Naive thymus-derived CD4-positive, alpha-beta T cell (primary cell): ENCODE measurements around the gene LARGE2. TPM values are rescaled to one million over a fixed set of nuclear protein-coding genes. Genes with fewer than 3 reads are reported as not detected.

Experiments used
- ATAC-seq: fragments of 150-1000 bp; cut with Tn5 transposase; 2 replicates; pipeline ENCODE4 v1.10.0; 2021; ENCODE audit warnings: mild to moderate bottlenecking, moderate library complexity
- CTCF ChIA-PET: fragments of 350-600 bp; sonication (Branson Sonifier 250); formaldehyde crosslinking; loops from one replicate; lab custom pipeline; 2021; ENCODE audit warnings: antibody characterized with exemption; lab: Charles Lee
- POLR2A ChIA-PET: fragments of 350-600 bp; sonication (Branson Sonifier 250); formaldehyde crosslinking; loops from one replicate; lab custom pipeline; 2021; ENCODE audit warnings: antibody characterized with exemption, inconsistent platforms; lab: Charles Lee
- DNase-seq, 9 donors: peaks; one replicate each; pipeline versions ENCODE4 v3.0.0 to v3.0.0-alpha.2; 2020 to 2022; ENCODE audit warnings: mixed read lengths in 1 of 9
- H3K27ac ChIP-seq: one replicate; pipeline ENCODE4 v1.7.0; 2013; ENCODE audit warnings: mild to moderate bottlenecking, low read depth, low read length, moderate library complexity
- H3K27me3 ChIP-seq, 2 donors: one replicate each; pipeline ENCODE4 v1.7.0; 2013; ENCODE audit warnings: low read length in 2 of 2, mild to moderate bottlenecking in 2 of 2, moderate library complexity in 2 of 2; ENCODE audit not compliant: control insufficient read depth in 2 of 2, insufficient read depth in 2 of 2
- H3K36me3 ChIP-seq, 3 experiments: 1 replicate in 2 of 3; 2 replicates in 1 of 3; pipeline ENCODE4 v1.7.0; 2013; ENCODE audit warnings: low read length in 3 of 3, mild to moderate bottlenecking in 3 of 3, moderate library complexity in 1 of 3; ENCODE audit not compliant: insufficient read depth in 3 of 3, control insufficient read depth in 2 of 3
- H3K4me1 ChIP-seq, 2 donors: one replicate each; pipeline ENCODE4 v1.7.0; 2013; ENCODE audit warnings: low read length in 2 of 2, mild to moderate bottlenecking in 2 of 2, moderate library complexity in 1 of 2; ENCODE audit not compliant: control insufficient read depth in 2 of 2, insufficient read depth in 2 of 2
- H3K4me3 ChIP-seq: 2 replicates; pipeline ENCODE4 v1.7.0; 2013; ENCODE audit warnings: mild to moderate bottlenecking, low read length
- H3K9me3 ChIP-seq, 3 experiments: 1 replicate in 2 of 3; 2 replicates in 1 of 3; pipeline ENCODE4 v1.7.0; 2013; ENCODE audit warnings: low read length in 3 of 3; ENCODE audit not compliant: control insufficient read depth in 2 of 3
- H3K27ac Mint-ChIP-seq, 9 donors: one replicate each; pipeline ENCODE4 v1.8.0; 2020 to 2022; ENCODE audit warnings: mixed read lengths in 9 of 9, mild to moderate bottlenecking in 8 of 9, moderate library complexity in 5 of 9, inconsistent platforms in 2 of 9
- H3K27me3 Mint-ChIP-seq, 5 donors: one replicate each; pipeline ENCODE4 v1.8.0; 2021 to 2022; ENCODE audit warnings: mixed read lengths in 5 of 5, mild to moderate bottlenecking in 1 of 5
- H3K36me3 Mint-ChIP-seq, 5 donors: one replicate each; pipeline ENCODE4 v1.8.0; 2020 to 2022; ENCODE audit warnings: mixed read lengths in 5 of 5, mild to moderate bottlenecking in 3 of 5, inconsistent platforms in 1 of 5
- H3K4me1 Mint-ChIP-seq, 7 donors: one replicate each; pipeline ENCODE4 v1.8.0; 2020 to 2022; ENCODE audit warnings: mixed read lengths in 7 of 7, mild to moderate bottlenecking in 3 of 7, inconsistent platforms in 1 of 7
- H3K4me3 Mint-ChIP-seq, 10 donors: one replicate each; pipeline ENCODE4 v1.8.0; 2020 to 2022; ENCODE audit warnings: mild to moderate bottlenecking in 10 of 10, mixed read lengths in 10 of 10, moderate library complexity in 6 of 10, inconsistent platforms in 2 of 10
- H3K9me3 Mint-ChIP-seq, 11 donors: one replicate each; pipeline ENCODE4 v1.8.0; 2020 to 2022; ENCODE audit warnings: mixed read lengths in 11 of 11, mild to moderate bottlenecking in 4 of 11, inconsistent platforms in 1 of 11, moderate library complexity in 1 of 11
- intact Hi-C, 2 donors: fragments of 100-400 bp; cut with micrococcal nuclease; formaldehyde crosslinking; loops; one replicate each; pipeline ENCODE4 v1.15.1; 2023
- polyA plus RNA-seq, 2 donors: library from polyadenylated mRNA; unstranded; fragments of 300-500 nt; fragmentation: Illumina TruSeq; gene quantifications; one replicate each; pipeline ENCODE4 v1.2.3, GENCODE V29; 2021
- total RNA-seq, 6 experiments: library from RNA in 5 of 6; stranded (reverse) in 5 of 6; gene quantifications; 1 replicate in 5 of 6; 2 replicates in 1 of 6; pipeline ENCODE4 v1.2.3 and lab custom pipeline; 2021 to 2026

The LARGE2 gene
- total and polyA plus RNA-seq, 7 experiments from 2014 or later = 0.24 to 4.8 (median 1.6) TPM; not detected in 1

DNA sequence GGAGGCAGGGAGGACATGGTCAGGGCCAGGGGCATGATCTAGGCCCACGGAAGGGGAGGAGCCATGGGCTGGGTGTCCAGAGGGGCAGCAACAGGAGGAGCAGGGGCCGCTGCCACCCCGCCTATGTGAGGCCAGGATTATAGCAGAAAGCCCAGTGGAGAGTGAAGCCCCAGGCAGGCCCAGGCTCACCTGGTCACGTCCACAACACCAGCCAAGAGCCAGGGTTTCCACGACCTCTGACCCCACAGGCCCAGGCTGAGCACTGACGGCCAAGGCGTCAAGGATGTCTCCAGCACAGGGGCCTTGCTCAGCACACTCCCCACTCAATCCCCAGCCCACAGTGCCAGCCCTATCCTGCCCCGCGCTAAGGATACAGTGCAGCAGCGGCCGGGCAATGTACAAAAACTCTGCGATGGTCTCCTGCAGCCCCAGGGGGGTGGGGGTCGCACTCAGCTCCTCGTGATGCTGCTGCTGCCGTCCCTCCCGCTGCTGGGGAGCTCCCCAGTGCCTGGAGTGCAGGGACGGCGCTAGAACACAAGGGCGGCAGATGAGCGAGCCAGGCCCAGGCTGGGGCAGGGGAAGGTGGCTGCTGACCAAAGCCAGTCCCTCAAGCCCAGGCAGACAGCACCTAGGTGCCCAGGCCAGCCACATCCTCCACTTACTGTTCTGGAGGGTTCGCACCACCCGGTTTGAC lies 8.4 kb upstream of the LARGE2 start:
- H3K36me3 ChIP-seq = peaks cover 5 to 61% (median 9%) of the 10 kb centered on the region in 3 experiments
- no peaks in the 10 kb centered on the region for H3K27me3 Mint-ChIP-seq
- intact Hi-C loops = no loop called here
- H3K27ac ChIP-seq = no peak overlapping the region
- H3K36me3 Mint-ChIP-seq = peaks cover 0 to 11% (median 5%) of the 10 kb centered on the region in 5 donors
- H3K4me3 ChIP-seq = no peak overlapping the region
- H3K9me3 Mint-ChIP-seq = peaks cover 0 to 3% (median 0%) of the 10 kb centered on the region in 11 donors
- peaks cover 20 to 27% of the 10 kb centered on the region in 2 donors for H3K4me1 ChIP-seq
- no peaks in the 10 kb centered on the region for H3K9me3 ChIP-seq
- no peaks in the 10 kb centered on the region for H3K27me3 ChIP-seq
- POLR2A ChIA-PET = no interaction called here
- peak overlapping the region in 1 of 9 donors; percentile 38 for H3K27ac Mint-ChIP-seq
- ATAC-seq = no peak
- H3K4me3 Mint-ChIP-seq = peak overlapping the region in 2 of 10 donors; percentile 14 to 30
- CTCF ChIA-PET = no interaction called here
- no peak for DNase-seq
- peaks cover 19 to 45% (median 26%) of the 10 kb centered on the region in 7 donors for H3K4me1 Mint-ChIP-seq

- peaks cover 24 to 36% of the 10 kb centered on the region in 2 donors for H3K4me1 ChIP-seq
- no peak overlapping the region for H3K27ac ChIP-seq
- H3K27me3 Mint-ChIP-seq = no peaks in the 10 kb centered on the region
- peaks cover 28 to 59% (median 39%) of the 10 kb centered on the region in 7 donors for H3K4me1 Mint-ChIP-seq
- no peak overlapping the region for H3K4me3 ChIP-seq
- no peaks in the 10 kb centered on the region for H3K9me3 ChIP-seq
- no peak for ATAC-seq
- H3K36me3 ChIP-seq = peaks cover 5 to 47% (median 9%) of the 10 kb centered on the region in 3 experiments
- ChIA-PET CTCF (no interaction called here), POLR2A (interaction anchor here (0.6 to 3.3 kb wide), 2 partner anchors 69 to 700 kb away, joined by 3 to 17 read pairs; partner anchors contain the start of gene CRY2)
- H3K4me3 Mint-ChIP-seq = peak overlapping the region in 4 of 10 donors; percentile 29 to 59 (median 39)
- peak overlapping the region in 2 of 9 donors; percentile 66 to 77 for H3K27ac Mint-ChIP-seq
- H3K36me3 Mint-ChIP-seq = peaks cover 0 to 11% (median 5%) of the 10 kb centered on the region in 5 donors
- no peak for DNase-seq
- intact Hi-C loops = loop anchor here (5.0 kb wide), 5 partner anchors 322 to 1637 kb away; partner anchors contain the start of genes ARFGAP2 (in 1 of the 2), ATG13 (in 1 of the 2), CELF1 (in 1 of the 2) and CSTPP1 (in 1 of the 2)
- H3K27me3 ChIP-seq = no peaks in the 10 kb centered on the region
- peaks cover 0 to 3% (median 0%) of the 10 kb centered on the region in 11 donors for H3K9me3 Mint-ChIP-seq
Observed at GRCh38 chr11:45915446-45915845, 7.0 kb upstream of the LARGE2 start.

DNA sequence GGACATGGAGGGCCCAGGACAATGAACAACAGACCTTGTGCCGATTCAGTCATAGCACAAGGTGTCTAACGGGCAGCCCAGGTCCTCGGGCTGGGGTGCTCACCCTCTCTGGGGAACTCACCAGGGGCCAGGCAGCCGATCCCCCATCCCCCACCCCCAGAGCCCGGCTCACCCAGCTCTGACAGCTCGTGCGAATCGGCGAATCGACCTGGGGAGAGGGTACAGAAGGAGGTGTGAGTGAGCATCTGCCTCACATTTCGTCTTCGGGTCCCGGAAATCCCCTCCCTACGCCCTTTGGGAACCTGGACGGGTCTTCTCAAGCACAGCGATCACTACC lies 5.2 kb upstream of the LARGE2 start:
- POLR2A ChIA-PET = interaction anchor here (0.9 to 3.3 kb wide), 9 partner anchors 8 to 780 kb away, joined by 3 to 26 read pairs (median 4); partner anchors contain the start of gene CRY2
- Mint-ChIP-seq H3K27ac (peak overlapping the region; percentile 91 to 100 (median 98)), H3K27me3 (peaks cover 0 to 13% (median 4%) of the 10 kb centered on the region in 5 donors), H3K9me3 (peaks cover 0 to 3% (median 0%) of the 10 kb centered on the region in 11 donors), H3K4me3 (peak overlapping the region; percentile 86 to 98 (median 96)), H3K4me1 (peaks cover 31 to 66% (median 49%) of the 10 kb centered on the region in 7 donors), H3K36me3 (peaks cover 0 to 8% (median 0%) of the 10 kb centered on the region in 5 donors)
- no peak for ATAC-seq
- intact Hi-C loops = loop anchor here (5.0 kb wide), 5 partner anchors 320 to 1635 kb away; partner anchors contain the start of genes ARFGAP2 (in 1 of the 2), ATG13 (in 1 of the 2), CELF1 (in 1 of the 2) and CSTPP1 (in 1 of the 2)
- Histone ChIP-seq H3K4me1 (peaks cover 24 to 36% of the 10 kb centered on the region in 2 donors), H3K36me3 (peaks cover 5 to 35% (median 9%) of the 10 kb centered on the region in 3 experiments), H3K27me3 (no peaks in the 10 kb centered on the region), H3K9me3 (no peaks in the 10 kb centered on the region), H3K4me3 (peak overlapping the region; percentile 72), H3K27ac (peak overlapping the region; percentile 87)
- DNase-seq = no peak
- CTCF ChIA-PET = no interaction called here

DNA sequence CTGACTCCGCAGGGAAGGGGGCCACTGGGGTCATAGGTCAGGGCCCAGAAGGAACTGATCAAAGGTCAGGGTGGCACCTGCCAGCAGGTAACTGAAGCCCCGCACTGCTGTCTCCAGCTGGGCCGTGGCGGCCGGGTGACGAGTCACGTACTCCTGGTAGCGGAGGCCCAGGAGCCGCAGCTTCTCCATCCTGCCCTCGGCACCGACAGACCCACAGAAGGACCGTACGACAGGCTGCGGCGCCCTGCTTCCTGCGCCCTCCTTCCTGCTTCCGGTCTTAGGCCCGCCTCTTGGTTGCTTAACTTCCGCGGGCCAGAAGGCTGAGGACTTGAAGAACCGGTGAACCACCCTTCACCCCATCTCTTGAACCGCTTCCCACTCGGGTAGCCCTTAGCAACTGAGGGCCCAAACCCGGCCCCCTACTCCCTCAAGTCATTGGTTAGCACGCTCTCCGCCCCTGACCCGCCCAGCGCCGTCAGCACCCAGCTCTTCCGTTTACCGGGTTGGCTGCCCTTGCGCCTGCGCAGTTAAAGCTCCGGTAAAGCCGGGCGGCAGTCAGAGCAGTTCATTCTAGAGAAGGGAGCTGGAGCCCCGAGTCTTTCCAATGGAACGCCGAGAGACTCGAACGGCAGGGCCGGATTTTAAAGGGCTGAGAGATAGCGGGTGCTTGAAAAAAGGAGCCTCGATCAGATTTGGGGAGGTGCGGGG lies 4.7 kb upstream of the LARGE2 start, which contains the start of gene PEX16:
TSS of gene PEX16 (minus strand) at position 255 of the 708 bp plus-strand sequence. CDS start at position 189, 66 bp downstream.
- peaks cover 24 to 36% of the 10 kb centered on the region in 2 donors for H3K4me1 ChIP-seq
- DNase-seq (peak; percentile 86 to 98 (median 97)), ATAC-seq (peak; percentile 95)
- peaks cover 31 to 66% (median 49%) of the 10 kb centered on the region in 7 donors for H3K4me1 Mint-ChIP-seq
- no peaks in the 10 kb centered on the region for H3K27me3 ChIP-seq
- peaks cover 0 to 3% (median 0%) of the 10 kb centered on the region in 11 donors for H3K9me3 Mint-ChIP-seq
- H3K9me3 ChIP-seq = no peaks in the 10 kb centered on the region
- ChIA-PET CTCF (interaction anchor here (0.5 to 1.2 kb wide), 7 partner anchors 9 to 267 kb away, joined by 3 to 4 read pairs (median 3); partner anchors contain the start of gene CRY2), POLR2A (interaction anchor here (0.5 to 3.3 kb wide), 11 partner anchors 9 to 780 kb away, joined by 3 to 26 read pairs (median 4); partner anchors contain the start of gene CRY2)
- H3K27ac ChIP-seq = peak within 1 kb of the TSS; percentile 87
- H3K4me3 ChIP-seq = peak within 1 kb of the TSS; percentile 72
- peaks cover 0 to 8% (median 0%) of the 10 kb centered on the region in 5 donors for H3K36me3 Mint-ChIP-seq
- intact Hi-C loops = loop anchor here (1.0 to 5.0 kb wide), 19 partner anchors 13 to 1635 kb away; partner anchors contain the start of genes ARHGAP1 (in 2 of the 2), ATG13 (in 2 of the 2), CRY2 (in 2 of the 2) and HARBI1 (in 2 of the 2)
- peak within 1 kb of the TSS; percentile 86 to 98 (median 96) for H3K4me3 Mint-ChIP-seq
- peaks cover 0 to 13% (median 4%) of the 10 kb centered on the region in 5 donors for H3K27me3 Mint-ChIP-seq
- peaks cover 5 to 33% (median 9%) of the 10 kb centered on the region in 3 experiments for H3K36me3 ChIP-seq
- peak within 1 kb of the TSS; percentile 91 to 100 (median 98) for H3K27ac Mint-ChIP-seq

- Histone ChIP-seq H3K4me1 (peaks cover 24 to 36% of the 10 kb centered on the region in 2 donors), H3K27ac (peak overlapping the region; percentile 87), H3K36me3 (peaks cover 5 to 26% (median 9%) of the 10 kb centered on the region in 3 experiments), H3K27me3 (no peaks in the 10 kb centered on the region), H3K9me3 (no peaks in the 10 kb centered on the region), H3K4me3 (peak overlapping the region; percentile 72)
- Mint-ChIP-seq H3K36me3 (peaks cover 0 to 8% (median 0%) of the 10 kb centered on the region in 5 donors), H3K27me3 (peaks cover 0 to 16% (median 4%) of the 10 kb centered on the region in 5 donors), H3K27ac (peak overlapping the region; percentile 91 to 100 (median 98)), H3K4me1 (peaks cover 34 to 65% (median 49%) of the 10 kb centered on the region in 7 donors), H3K4me3 (peak overlapping the region; percentile 86 to 98 (median 96)), H3K9me3 (peaks cover 0 to 3% (median 0%) of the 10 kb centered on the region in 11 donors)
- CTCF ChIA-PET = interaction anchor here (0.5 to 1.2 kb wide), 7 partner anchors 8 to 267 kb away, joined by 3 to 4 read pairs (median 3); partner anchors contain the start of gene CRY2
- intact Hi-C loops = loop anchor here (1.0 to 5.0 kb wide), 19 partner anchors 12 to 1634 kb away; partner anchors contain the start of genes ARHGAP1 (in 2 of the 2), ATG13 (in 2 of the 2), CRY2 (in 2 of the 2) and HARBI1 (in 2 of the 2)
- peak in 2 of 9 donors; percentile 35 to 80 for DNase-seq
- POLR2A ChIA-PET = interaction anchor here (0.5 to 3.3 kb wide), 8 partner anchors 8 to 689 kb away, joined by 3 to 26 read pairs (median 4); partner anchors contain the start of gene CRY2
- ATAC-seq = no peak
Observed at GRCh38 chr11:45918331-45918941, 4.0 kb upstream of the LARGE2 start.
